ENCODE results near the gene SHC1. TPM values are rescaled to one million over a fixed set of nuclear protein-coding genes. Genes with fewer than 3 reads are reported as not detected.

The SHC1 gene
- polyA plus RNA-seq, 1 donor, result 84.1 TPM

DNA sequence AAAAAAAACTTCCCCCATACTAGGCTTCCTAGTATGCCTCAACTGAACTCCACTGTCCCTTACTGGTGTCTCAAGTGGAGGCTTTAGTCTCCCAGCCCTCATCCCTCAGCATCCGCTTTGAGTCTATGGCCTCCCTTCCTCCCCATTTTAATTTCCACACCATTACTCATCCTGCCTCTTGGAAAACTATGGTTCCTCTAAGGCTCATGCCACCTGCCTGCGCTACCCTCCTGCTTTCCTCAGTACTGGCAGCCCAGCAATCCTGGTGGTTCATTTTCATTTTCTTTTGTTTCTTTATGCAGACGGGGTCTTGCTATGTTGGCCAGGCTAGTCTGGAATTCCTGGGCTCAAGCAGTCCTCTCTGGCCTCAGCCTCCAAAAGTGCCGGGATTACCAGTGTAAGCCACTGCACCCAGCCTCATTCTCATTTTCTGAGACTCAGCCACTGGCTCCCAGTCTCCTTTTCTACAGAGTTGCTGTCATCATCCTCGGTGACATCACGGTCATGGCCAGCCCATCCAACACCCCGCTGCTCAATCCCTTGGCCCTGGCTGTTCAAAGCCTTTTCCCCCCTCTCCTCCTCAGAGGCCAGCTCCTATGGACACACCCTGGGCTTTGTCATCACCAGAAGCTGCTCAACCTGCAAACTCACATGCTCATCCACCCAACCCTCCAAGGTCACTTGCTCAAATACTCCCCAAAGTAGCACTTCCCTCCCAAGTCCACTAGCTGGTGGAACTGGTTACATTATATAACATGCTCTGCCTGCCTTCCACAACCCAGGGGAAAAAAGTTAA, 31.7 kb downstream of the SHC1 start:
- DNase-seq, result no peak

DNA sequence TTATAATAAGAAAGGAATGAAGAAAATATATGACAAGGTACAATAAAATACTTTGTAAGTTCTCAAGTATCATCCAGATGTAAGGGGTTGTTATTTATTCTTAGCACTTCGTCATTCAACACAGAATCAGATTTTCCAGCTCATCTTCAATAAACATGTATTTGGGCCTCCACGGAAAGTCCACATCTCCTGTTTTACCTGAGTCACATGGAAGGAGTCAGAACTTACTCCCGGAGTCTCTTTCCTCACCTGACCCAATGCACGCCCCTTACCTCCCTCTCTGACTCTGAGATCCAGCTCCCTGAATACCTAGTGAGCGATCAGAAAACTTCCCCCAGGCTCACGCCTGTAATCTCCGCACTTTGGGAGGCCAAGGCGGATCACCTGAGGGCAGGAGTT, 32.6 kb downstream of the SHC1 start:
- no peak for DNase-seq

DNA sequence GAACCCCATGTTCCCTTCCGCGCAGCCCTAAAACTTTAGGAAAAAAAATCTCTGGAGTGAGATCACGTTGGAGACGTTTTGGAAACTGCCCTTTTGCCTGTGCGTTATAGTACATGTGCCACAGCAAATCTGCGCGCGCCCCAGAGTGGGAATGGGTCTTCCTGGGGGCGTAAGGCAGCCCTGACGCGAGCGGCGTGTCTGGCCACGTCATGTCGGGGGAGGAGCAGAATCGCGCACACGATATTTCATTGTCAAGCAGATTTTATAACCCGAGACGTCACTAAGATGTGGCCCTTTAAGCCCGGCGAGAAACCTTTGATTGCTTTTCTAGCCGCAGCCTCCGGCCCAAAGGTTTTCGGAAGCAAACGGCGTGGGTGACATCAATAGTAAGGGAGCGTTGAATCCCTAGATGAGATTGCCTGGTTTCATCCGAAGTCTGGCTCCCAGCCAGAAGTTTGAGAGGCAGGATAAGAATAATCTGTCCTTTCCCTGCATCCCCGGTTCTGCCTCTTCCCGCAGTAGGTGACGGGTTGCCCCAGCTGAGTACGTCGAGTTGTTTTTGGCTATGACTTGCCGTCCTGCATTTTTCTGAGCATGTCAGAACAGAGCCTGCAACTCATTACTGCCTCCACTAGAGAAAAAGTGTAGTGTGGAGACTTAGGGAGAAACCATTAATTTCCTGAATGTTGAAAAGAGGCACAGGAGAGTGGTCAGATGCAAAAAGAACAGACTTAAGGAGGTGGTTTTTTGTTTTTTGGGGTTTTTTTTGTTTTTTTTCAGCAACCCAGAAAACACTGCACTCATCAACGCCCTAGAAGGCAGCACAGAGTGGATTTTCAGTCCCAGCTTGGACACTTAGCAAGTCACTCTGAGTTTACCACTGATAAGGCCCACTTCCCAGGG, 33.2 kb downstream of the SHC1 start:
- DNase-seq, result peak; percentile 94

DNA sequence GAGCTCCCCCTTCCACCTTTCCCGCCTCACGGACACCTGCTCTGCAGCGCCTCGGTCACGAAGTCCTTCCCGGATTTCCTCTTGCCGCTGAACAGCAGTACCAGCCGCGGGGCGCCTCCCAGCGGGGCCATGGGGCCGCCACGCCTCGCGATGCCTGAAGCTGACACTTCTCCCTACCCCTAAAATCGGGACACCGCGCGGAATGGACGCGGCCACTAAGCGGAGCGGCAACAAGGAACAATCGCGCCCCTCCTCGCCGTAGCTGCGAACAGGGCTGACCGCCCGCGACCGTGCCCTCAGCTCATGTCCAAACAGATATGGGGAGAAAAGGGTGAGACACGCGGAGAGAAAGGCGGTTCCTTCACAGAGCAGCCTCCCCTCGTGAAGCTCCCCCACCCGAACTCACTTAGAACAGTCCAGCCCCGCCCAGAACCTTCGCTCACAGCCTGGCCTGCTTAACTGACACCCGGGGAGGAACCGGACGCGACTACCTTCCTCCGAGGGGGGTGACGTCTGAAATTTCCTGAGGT, 33.9 kb downstream of the SHC1 start, which contains the start of gene PMVK:
Gene PMVK (minus strand): TSS at position 165 of the 530 bp plus-strand sequence. CDS start 34 bp downstream, at position 131.
- DNase-seq, result peak; percentile 97

DNA sequence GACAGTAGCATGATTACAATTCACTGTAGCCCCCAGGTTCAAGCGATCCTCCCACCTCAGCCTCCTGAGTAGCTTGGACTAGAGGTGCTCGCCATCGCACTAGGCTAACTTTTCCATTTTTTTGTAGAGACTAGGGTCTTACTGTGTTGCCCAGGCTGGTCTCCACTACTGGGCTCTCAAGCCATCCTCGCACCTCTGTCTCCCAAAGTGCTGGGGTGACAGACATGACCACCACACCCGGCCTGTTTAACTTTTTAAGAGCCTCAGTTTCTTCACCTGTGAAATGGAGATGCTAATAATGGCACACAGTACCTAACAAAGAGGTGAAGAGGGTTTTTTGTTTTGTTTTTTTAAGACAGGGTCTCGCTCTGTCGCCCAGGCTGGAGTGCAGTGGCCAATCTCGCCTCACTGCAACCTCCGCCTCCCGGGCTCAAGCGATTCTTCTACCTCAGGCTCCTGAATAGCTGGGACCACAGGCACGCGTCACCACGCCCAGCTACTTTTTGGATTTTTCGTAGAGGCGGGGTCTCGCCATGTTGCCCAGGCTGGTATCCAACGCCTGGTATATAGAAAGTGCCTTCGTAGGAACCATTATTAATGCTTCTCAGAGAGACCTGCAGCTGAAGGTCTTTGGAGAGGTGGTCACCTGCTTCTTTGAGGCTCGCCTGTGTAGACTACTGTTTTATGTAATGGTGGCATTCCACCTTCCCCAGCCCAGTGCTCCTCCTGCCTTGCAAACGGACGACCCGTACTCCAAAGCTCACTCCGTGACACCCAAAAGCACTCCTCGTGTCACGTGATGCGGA, 34.6 kb downstream of the SHC1 start:
- DNase-seq, result no peak

DNA sequence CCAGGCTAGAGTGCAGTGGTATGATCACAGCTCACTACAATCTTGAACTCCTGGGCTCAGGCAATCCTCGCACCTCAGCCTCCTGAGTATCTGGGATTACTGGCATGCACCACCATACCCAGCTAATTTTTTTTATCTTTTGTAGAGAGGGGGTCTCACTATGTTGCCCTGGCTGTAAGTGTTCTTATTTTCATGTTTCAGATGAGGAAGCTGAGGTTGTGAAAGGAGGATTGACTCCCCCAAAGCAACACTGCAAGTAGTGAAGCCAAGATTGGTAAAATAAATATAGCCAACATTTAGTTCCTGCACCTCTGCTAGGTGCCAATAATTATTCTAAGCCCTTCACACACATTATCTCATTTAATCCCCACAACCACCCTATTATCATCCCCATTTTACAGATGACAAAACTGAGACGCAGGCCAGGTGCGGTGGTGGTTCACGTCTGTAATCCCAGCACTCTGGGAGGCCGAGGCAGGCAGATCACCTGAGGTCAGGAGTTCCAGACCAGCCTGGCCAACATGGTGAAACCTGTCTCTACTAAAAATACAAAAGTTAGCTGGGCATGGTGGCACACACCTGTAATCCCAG, 36.1 kb downstream of the SHC1 start:
- no peak for DNase-seq

DNA sequence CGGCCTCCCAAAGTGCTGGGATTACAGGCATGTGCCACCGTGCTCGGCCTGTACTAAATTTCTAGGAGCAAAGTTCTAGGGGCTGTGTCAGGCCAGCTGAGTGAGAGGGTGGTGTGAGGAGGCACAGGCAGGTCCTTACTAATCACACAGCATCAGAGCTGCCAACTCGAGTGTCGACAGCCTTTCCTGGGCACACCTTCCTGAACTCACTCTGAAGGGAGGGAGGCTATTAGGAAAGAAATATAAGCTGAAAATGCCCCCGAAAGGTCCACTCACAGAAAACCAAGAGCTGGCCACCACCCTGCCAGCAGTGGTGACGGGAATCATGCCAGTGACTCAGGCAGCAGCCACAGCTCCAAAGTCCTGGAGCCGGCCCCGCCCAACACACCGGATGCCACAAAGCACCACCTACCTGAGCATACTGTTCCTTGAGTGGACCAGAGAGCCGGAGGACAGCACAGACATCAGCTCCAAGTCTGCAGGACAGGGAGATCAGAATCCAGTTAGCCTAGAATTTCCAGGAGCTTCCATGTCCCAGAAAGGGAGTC, 38.5 kb downstream of the SHC1 start:
- DNase-seq, result no peak

DNA sequence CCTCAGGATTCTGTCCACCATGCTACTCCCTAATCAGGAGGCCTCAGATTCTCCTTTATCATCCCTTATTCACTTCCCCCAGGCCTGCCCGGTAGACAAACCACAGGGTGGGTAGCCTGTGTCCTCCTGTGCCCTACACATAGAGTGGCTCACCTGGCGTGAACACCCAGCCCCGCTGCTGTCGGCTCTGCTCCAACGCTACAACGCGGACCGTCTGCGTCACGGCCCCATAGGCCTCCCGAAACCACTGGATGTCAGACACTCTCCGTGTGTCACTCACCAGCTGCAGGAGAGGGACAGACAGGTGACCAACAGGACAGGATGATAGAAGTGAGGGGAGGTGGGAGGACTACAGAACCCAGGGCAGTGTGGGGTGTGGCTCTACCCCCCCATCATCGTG, 44.3 kb downstream of the SHC1 start:
- no peak for DNase-seq

DNA sequence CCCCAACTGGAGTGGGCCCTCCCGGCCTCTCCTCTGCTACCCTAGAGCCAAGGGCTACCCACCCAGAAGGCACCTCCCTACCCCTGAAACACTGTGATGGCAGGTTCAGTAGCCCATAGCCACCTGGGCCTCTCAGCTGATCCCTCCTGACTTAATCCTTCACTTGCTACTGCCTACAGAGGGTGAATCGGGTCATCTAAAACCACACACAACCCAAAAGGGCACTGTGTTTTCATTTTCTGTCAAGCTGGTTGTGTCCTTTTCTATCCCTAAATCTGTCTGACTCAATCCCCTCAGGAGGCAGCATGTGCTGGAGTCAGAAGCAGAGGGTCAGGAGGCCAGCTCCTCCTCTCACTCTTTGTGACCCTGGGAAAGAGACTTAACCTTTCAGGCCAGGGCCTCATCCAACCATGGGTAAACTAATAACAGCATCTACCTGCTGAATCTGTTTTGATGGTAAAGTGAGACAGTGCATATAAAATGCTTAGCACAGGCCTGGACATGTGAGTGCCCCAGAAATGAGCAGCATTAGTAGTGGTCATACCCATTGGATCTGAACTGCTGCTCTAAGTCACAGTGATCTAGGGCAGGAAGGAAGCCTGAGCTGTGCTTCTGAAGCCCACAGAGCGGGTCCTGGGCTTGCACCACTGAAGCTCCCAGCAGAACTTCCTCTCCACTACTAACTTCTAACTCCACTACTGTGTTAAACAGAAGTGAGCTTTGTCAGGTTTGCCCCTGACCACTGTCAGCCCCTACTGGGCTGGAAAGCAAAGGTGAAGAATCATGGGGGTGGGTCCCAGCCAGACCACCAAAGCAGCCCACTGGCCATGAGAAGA, 45.0 kb downstream of the SHC1 start:
- no peak for DNase-seq

DNA sequence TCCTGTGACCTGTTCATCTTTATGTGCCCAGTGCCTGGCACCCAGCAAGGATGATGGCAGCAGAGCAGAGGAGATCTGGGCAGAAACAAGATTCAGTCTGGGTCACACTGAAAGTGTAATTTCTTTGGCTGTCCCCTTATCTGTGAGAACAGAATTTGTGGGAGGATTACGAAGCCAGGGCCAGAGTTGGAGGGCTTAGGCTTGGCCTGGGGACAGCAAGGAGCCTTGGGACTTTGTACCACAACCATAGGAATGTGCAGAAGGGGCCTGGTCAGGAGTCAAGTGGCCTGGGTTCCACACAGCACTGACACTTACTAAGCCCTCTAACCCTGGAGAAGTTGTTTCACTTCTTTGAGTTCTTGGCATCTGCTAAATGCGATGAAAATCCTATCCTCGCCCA, 46.9 kb downstream of the SHC1 start:
- no peak for DNase-seq

DNA sequence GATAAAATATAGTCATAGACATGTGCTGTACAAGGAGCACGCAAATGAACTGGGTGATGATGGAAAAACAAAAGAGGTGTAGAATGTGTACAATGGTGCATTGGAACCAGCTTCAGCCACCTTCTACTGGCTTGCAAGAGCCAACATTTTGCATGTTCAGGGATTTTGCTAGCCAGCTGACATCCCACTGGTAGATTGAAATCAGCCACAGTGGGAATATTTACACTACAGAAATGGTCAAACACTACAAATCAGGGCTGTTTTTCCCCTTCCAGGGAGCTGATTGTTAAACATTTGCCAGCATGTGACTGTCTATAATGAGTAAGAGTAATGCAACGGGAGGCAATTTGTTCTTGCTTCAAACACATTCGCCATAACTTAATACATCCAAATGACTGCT, 57.3 kb downstream of the SHC1 start:
- DNase-seq, result no peak

DNA sequence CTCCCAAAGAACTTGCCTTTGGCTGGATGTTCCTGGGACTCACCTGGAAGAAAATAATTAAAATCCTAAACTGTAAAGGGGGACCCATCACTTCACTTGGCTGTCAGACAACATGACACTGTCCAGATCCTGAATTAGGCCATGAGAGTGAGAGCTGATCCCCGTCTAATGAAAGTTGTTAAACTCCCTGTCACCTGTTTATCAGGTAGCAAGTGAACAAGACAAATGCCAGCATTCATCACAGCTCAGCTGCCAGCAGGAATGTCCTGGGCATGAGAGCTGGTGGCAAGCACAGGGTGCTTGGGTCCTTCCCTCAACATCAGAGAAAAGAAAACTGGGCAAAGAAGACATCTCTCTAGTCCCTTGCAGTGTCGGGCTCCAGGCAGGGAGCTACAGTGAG, 57.8 kb downstream of the SHC1 start:
- DNase-seq, result no peak

Other genes starting within 250 kb of the SHC1 start
- 2.3 TPM for gene KCNN3, start 100.5 kb downstream of the SHC1 start, polyA plus RNA-seq (ENCODE audit: insufficient read length)
- 34.9 TPM for gene PMVK, start 34.0 kb downstream of the SHC1 start, polyA plus RNA-seq (ENCODE audit: insufficient read length)
- gene PBXIP1, start 14.6 kb downstream of the SHC1 start, polyA plus RNA-seq (ENCODE audit: insufficient read length), result 59.6 TPM
- gene PYGO2, start 9.0 kb downstream of the SHC1 start, polyA plus RNA-seq (ENCODE audit: insufficient read length), result 42.6 TPM
- gene CKS1B, start 3.9 kb upstream of the SHC1 start, polyA plus RNA-seq (ENCODE audit: insufficient read length), result 110 TPM
- 32.4 TPM for gene FLAD1, start 12.6 kb upstream of the SHC1 start, polyA plus RNA-seq (ENCODE audit: insufficient read length)
- gene LENEP, start 22.8 kb upstream of the SHC1 start, polyA plus RNA-seq (ENCODE audit: insufficient read length), result 0.93 TPM
- gene ZBTB7B, start 32.1 kb upstream of the SHC1 start, polyA plus RNA-seq (ENCODE audit: insufficient read length), result 11.5 TPM
- 2.5 TPM for gene DCST2, start 63.0 kb upstream of the SHC1 start, polyA plus RNA-seq (ENCODE audit: insufficient read length)
- 0.58 TPM for gene DCST1, start 63.1 kb upstream of the SHC1 start, polyA plus RNA-seq (ENCODE audit: insufficient read length)
- gene ADAM15, start 80.6 kb upstream of the SHC1 start, polyA plus RNA-seq (ENCODE audit: insufficient read length), result 41.9 TPM
- gene EFNA4, start 93.0 kb upstream of the SHC1 start, polyA plus RNA-seq (ENCODE audit: insufficient read length), result 20.2 TPM
- gene EFNA3, start 108.1 kb upstream of the SHC1 start, polyA plus RNA-seq (ENCODE audit: insufficient read length), result 6.1 TPM
- 56.0 TPM for gene EFNA1, start 157.1 kb upstream of the SHC1 start, polyA plus RNA-seq (ENCODE audit: insufficient read length)
- gene SLC50A1, start 165.1 kb upstream of the SHC1 start, polyA plus RNA-seq (ENCODE audit: insufficient read length), result 57.8 TPM
- 26.9 TPM for gene DPM3, start 169.8 kb upstream of the SHC1 start, polyA plus RNA-seq (ENCODE audit: insufficient read length)
- 134 TPM for gene KRTCAP2, start 202.6 kb upstream of the SHC1 start, polyA plus RNA-seq (ENCODE audit: insufficient read length)
- 4.4 TPM for gene TRIM46, start 203.1 kb upstream of the SHC1 start, polyA plus RNA-seq (ENCODE audit: insufficient read length)
- 49.6 TPM for gene THBS3, start 237.2 kb upstream of the SHC1 start, polyA plus RNA-seq (ENCODE audit: insufficient read length)
- gene MTX1, start 237.9 kb upstream of the SHC1 start, polyA plus RNA-seq (ENCODE audit: insufficient read length), result 40.7 TPM